ENCODE results near the gene UBA1.

The UBA1 gene

DNA sequence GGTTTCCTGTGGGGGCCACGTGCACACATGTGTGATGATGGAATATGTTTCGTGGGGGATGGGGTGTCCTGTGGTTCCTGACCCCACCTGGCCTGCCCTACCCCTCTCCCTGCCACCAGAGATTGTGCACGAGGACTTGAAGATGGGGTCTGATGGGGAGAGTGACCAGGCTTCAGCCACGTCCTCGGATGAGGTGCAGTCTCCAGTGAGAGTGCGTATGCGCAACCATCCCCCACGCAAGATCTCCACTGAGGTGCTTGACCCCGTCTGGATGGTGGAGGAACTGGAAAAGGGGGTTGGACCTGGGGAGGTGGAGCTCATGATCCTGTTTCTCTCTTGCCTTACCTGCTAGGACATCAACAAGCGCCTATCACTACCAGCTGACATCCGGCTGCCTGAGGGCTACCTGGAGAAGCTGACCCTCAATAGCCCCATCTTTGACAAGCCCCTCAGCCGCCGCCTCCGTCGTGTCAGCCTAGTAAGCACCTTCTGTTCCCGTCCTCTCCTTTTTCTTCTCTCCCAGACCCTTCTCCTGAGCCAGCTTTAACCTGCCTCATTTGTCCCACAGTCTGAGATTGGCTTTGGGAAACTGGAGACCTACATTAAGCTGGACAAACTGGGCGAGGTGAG is 30.8 kb downstream of the UBA1 start:
- H3K9me3 Mint-ChIP-seq = no peaks in the 10 kb centered on the region
- H3K27ac Mint-ChIP-seq = no peak overlapping the region
- H3K27me3 Mint-ChIP-seq = no peaks in the 10 kb centered on the region
- ATAC-seq = no peak
- no peak overlapping the region for H3K4me3 Mint-ChIP-seq
- H3K36me3 Mint-ChIP-seq = peaks cover 46% of the 10 kb centered on the region
- peaks cover 26% of the 10 kb centered on the region for H3K4me1 Mint-ChIP-seq

DNA sequence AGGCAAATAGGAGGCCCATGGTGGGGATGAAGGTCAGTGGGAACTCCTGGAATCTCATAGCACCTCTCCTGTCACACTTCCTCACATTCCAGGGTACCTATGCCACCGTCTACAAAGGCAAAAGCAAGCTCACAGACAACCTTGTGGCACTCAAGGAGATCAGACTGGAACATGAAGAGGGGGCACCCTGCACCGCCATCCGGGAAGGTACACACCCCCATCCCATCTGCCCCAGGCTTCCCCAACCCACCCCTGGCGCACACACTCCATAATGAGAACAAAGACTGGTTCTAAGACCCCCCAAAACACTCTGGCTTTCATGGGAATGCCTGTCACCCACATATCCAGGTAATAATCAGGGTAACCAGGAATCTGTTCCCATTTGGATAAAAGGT is 31.3 kb downstream of the UBA1 start:
- H3K36me3 Mint-ChIP-seq = peaks cover 51% of the 10 kb centered on the region

DNA sequence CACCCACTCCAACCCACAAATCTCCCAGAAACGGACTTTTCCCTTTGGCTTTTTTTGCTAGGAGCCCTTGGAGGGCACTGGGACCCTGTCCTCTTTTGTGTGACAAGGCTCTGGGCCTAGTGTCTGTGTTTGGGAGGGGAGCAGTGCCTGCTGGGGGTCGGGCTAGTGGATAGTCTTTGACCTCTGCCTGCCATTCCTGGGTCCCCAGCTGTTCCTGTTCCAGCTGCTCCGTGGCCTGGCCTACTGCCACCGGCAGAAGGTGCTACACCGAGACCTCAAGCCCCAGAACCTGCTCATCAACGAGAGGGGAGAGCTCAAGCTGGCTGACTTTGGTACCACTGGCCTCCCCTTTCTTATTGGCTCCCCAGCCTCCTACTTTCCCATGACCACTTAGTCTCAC is 32.4 kb downstream of the UBA1 start:
- no peak for ATAC-seq
- Mint-ChIP-seq H3K4me1 (peaks cover 10% of the 10 kb centered on the region), H3K27ac (no peak overlapping the region), H3K27me3 (no peaks in the 10 kb centered on the region), H3K36me3 (peaks cover 55% of the 10 kb centered on the region), H3K9me3 (no peaks in the 10 kb centered on the region), H3K4me3 (no peak overlapping the region)

More for the DNA sequence above, 31.3 kb downstream of the UBA1 start:
- ATAC-seq = no peak
- Mint-ChIP-seq H3K4me1 (peaks cover 21% of the 10 kb centered on the region), H3K27me3 (no peaks in the 10 kb centered on the region), H3K27ac (no peak overlapping the region), H3K4me3 (no peak overlapping the region), H3K9me3 (no peaks in the 10 kb centered on the region)

DNA sequence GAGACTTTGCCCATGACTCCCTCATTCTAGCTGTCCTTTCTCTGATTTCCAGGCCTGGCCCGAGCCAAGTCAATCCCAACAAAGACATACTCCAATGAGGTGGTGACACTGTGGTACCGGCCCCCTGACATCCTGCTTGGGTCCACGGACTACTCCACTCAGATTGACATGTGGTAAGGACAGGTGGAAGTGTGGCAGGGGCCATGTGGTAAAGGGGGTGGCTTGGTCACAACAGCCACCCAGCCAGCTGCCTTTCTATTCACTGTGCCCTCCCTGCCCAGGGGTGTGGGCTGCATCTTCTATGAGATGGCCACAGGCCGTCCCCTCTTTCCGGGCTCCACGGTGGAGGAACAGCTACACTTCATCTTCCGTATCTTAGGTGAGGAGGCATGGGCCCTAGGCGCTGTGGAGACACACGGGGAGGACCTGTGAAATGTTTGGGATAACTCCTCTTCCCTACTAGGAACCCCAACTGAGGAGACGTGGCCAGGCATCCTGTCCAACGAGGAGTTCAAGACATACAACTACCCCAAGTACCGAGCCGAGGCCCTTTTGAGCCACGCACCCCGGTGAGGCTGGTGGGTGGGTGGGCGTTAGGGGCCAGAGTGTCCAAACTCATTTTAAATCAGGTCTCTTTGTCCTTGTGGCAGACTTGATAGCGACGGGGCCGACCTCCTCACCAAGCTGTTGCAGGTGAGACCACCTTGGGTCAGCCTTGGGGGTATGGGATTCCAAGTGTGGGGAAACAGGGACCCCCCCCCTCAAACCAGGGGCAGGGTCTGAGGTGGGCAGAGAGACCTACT is 33.1 kb downstream of the UBA1 start:
- H3K4me3 Mint-ChIP-seq = no peak overlapping the region
- peaks cover 55% of the 10 kb centered on the region for H3K36me3 Mint-ChIP-seq
- ATAC-seq = no peak
- peaks cover 5% of the 10 kb centered on the region for H3K4me1 Mint-ChIP-seq
- H3K27ac Mint-ChIP-seq = no peak overlapping the region
- H3K27me3 Mint-ChIP-seq = no peaks in the 10 kb centered on the region
- no peaks in the 10 kb centered on the region for H3K9me3 Mint-ChIP-seq

DNA sequence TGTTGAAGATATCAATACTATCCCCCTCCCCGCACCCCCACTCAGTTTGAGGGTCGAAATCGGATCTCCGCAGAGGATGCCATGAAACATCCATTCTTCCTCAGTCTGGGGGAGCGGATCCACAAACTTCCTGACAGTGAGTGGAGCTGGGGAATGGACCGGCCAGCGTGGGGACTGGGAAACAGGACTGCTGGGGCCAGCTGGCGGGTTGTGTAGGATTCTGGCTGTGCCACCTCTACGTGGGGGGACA is 33.6 kb downstream of the UBA1 start:
- no peak overlapping the region for H3K4me3 Mint-ChIP-seq
- H3K36me3 Mint-ChIP-seq = peaks cover 52% of the 10 kb centered on the region
- H3K4me1 Mint-ChIP-seq = peaks cover under 1% of the 10 kb centered on the region
- ATAC-seq = no peak
- no peaks in the 10 kb centered on the region for H3K27me3 Mint-ChIP-seq
- H3K27ac Mint-ChIP-seq = no peak overlapping the region
- no peaks in the 10 kb centered on the region for H3K9me3 Mint-ChIP-seq

DNA sequence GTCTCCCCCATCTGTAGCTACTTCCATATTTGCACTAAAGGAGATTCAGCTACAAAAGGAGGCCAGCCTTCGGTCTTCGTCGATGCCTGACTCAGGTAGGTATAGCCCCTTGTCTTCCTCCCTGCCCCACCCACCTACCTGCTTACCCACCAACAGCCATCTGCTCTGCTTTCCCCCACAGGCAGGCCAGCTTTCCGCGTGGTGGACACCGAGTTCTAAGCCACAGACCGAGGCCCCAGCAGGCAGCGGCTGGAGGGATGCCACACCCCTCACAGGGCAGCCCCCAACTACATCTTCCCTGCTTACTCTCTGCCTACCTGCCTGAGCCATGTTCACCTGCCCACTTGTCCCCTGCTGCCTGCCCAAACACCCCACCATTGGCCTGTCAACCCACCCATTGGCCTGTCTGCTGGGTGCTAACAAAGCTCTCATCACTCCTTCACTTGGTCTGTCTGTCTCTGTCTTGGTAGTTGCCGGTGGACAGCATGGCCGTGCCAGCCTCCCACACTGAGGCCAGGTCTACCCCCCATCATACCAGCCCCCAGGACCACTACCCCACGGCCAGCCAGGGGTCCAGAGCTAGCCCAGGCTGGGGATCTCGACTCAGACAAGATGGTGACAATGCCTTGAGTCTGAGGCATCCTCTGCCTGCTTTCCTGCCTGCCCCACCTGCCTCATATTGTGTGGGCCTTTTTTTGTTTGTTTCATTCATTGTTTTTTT is 35.1 kb downstream of the UBA1 start:
- no peak overlapping the region for H3K4me3 Mint-ChIP-seq
- H3K27ac Mint-ChIP-seq = no peak overlapping the region
- peaks cover 44% of the 10 kb centered on the region for H3K36me3 Mint-ChIP-seq

DNA sequence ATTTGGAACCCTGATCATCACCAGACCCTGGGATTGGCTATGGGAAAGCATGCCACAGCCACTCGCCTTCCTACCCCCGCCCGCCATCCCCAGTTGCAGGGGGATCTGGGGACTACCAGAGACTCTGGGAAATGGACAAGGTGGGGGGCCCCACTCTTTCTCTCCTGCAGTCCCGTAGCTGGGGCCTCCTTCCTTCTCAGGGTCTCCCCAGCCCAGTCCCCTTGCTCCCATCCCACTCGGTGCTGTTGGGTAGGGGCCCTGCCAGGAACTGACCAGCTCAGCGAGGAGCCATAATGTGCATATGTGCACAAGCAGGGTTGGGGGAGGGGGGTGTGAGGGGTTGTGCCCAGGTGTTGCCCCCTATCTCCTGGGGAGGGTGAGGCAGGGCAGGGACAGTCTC is 35.8 kb downstream of the UBA1 start:
- H3K27ac Mint-ChIP-seq = no peak overlapping the region
- H3K27me3 Mint-ChIP-seq = no peaks in the 10 kb centered on the region
- no peaks in the 10 kb centered on the region for H3K4me1 Mint-ChIP-seq
- H3K4me3 Mint-ChIP-seq = no peak overlapping the region
- no peaks in the 10 kb centered on the region for H3K9me3 Mint-ChIP-seq
- no peak for ATAC-seq
- peaks cover 39% of the 10 kb centered on the region for H3K36me3 Mint-ChIP-seq

More for the DNA sequence above, 35.1 kb downstream of the UBA1 start:
- H3K4me1 Mint-ChIP-seq = no peaks in the 10 kb centered on the region
- no peaks in the 10 kb centered on the region for H3K9me3 Mint-ChIP-seq
- no peaks in the 10 kb centered on the region for H3K27me3 Mint-ChIP-seq
- ATAC-seq = no peak

DNA sequence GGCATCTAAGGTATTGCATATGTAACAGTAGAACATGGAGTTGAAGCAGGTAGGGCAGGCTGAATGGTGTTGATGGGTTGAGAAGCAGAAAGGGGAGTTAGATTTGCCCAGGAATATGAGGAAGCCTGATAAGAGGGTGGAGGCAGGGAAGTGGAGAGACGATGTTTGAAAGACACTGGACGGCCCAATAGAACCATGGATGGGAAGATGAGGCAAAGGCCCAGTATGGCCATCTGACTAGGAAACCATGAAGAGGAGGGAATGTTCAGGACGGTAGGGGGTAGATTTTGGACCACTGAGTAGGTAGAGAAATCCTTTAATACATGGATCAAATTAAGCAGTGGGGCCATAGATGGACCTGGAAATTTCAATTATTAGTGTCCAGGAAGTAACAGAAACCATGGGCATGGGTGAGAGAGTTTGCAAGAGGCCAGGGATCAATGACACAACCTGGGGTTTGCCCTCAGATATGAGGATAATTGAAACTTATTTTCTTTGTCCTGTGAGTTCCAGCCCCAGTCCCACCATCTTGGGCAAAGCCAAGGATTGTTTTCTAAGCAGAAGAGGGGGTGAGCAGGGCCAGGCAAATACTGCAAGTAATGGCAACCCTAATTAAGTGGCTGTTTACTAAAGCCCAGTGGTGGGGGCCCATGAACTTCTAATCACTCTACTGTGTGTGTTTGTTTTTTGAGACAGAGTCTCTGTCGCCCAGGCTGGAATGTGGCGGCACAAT is 36.7 kb downstream of the UBA1 start:
- Mint-ChIP-seq H3K4me1 (peaks cover 2% of the 10 kb centered on the region), H3K27ac (no peak overlapping the region), H3K9me3 (no peaks in the 10 kb centered on the region), H3K4me3 (no peak overlapping the region), H3K36me3 (peaks cover 41% of the 10 kb centered on the region), H3K27me3 (no peaks in the 10 kb centered on the region)
- no peak for ATAC-seq

DNA sequence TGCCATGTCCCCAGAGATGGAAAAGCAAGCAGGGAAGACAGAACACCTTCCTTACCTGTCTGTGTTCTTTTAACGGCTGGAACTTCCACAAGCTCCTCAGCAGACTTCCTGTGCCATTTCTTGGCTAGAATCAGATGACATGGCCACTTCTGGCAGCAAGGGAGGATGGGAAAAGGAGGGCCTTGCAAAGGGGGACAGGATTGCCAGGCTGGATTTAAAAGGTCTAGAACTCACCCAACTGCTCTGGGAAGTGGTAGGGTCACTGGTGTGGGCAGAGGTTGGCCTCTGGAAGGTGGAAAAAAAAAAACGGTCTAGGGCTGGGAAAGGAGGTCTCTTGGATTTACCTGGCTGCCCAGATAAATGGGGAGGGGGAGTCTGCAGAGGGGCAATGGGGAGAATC is 37.5 kb downstream of the UBA1 start:
- Mint-ChIP-seq H3K4me3 (peak overlapping the region; percentile 18), H3K4me1 (peaks cover 8% of the 10 kb centered on the region), H3K9me3 (no peaks in the 10 kb centered on the region), H3K36me3 (peaks cover 39% of the 10 kb centered on the region), H3K27ac (peak overlapping the region; percentile 99), H3K27me3 (no peaks in the 10 kb centered on the region)
- no peak for ATAC-seq

DNA sequence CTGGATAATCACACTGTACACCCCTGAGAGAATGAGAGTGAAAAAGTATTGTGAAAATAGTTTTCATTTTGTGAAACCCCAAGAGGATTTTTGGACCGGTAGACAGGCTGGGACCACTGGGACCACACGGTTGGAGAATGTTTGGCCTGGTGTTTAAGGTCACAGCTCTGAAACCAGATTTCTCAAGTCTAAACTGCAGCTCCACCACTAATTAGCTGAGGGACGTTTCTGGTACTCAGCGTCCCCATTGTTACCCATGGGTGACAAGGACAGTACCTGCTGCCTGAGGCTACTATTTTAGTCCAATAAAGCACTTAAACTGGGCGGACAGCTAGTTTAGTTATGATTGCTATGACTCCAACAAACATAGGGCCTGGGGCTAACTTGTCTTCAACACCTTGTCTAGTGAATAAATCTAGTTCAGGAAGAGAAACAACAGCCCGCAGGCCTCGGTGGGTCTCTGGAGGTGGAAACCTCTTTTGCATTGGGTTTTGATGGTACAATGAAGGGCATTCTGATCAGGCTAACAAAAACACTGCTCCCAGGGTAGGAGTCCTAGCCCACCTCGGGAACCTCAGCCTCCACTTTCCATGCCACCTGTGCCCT is 38.7 kb downstream of the UBA1 start:
- peak overlapping the region; percentile 89 for H3K4me3 Mint-ChIP-seq
- no peaks in the 10 kb centered on the region for H3K27me3 Mint-ChIP-seq
- no peak for ATAC-seq
- H3K36me3 Mint-ChIP-seq = peaks cover 30% of the 10 kb centered on the region
- peak overlapping the region; percentile 99 for H3K27ac Mint-ChIP-seq
- no peaks in the 10 kb centered on the region for H3K9me3 Mint-ChIP-seq
- H3K4me1 Mint-ChIP-seq = peaks cover 8% of the 10 kb centered on the region

DNA sequence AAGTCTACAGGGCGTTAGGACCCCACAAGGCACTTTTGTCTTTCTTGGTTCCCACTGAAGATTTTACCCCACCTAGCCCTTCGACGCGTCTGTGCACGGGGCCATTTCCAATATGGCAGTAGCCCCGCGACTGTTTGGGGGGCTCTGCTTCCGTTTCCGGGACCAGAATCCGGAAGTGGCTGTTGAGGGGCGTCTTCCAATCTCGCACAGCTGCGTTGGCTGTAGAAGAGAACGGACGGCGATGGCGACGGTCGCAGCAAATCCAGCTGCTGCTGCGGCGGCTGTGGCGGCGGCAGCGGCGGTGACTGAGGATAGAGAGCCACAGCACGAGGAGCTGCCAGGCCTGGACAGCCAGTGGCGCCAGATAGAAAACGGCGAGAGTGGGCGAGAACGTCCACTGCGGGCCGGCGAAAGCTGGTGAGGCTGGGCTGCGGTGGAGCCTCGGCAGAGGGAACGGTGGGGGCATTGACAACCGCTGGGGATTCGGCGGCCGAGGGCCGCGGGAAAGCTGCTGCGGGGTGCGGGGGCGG is 39.2 kb downstream of the UBA1 start, which contains the start of gene USP11:
TSS of gene USP11 (plus strand) at position 207 of the 530 bp plus-strand sequence. CDS start at position 242, 35 bp downstream.
- peak within 1 kb of the TSS; percentile 99 for H3K27ac Mint-ChIP-seq
- H3K27me3 Mint-ChIP-seq = no peaks in the 10 kb centered on the region

DNA sequence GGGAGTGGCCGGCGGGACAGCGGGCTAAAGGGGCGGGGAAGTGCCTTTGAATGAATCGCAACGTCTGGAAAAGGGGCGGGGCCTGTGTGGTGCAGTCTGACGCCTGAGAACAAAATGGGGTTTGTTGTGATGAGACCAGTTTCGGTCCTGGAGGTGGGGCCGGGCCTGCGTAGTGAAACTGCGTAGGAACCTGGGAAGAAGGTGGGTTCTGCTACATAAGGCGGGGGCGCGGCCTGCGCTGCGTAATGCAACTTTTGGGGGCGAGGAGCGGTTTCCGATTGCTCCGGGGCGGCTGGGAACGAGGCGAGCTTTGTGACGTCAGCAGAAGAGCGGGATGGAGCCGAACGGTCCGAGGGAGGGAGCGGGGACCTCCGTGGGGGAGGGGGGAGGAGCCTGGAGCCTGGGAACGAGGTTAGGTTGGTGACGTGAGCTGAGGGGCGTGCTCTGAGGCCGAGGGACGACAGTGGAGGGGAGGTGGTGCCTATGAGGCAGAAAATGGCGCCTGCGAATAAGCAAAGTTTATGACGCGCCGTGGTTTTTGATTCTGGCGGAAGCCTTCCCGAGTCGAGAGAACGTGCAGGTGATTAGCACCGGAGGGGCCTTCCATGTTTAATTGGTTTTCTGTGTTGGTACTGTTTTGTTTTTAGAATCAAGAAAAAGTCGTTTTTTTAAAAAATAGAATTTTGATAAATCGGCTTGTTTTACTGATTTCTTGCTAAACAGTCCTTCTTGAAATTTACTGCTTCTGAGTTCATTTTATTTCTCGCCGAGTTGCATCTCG is 39.9 kb downstream of the UBA1 start:
- peaks cover 24% of the 10 kb centered on the region for H3K36me3 Mint-ChIP-seq
- ATAC-seq = peak; percentile 94
- peaks cover 8% of the 10 kb centered on the region for H3K4me1 Mint-ChIP-seq
- H3K27me3 Mint-ChIP-seq = no peaks in the 10 kb centered on the region
- peak overlapping the region; percentile 99 for H3K27ac Mint-ChIP-seq
- no peaks in the 10 kb centered on the region for H3K9me3 Mint-ChIP-seq
- peak overlapping the region; percentile 89 for H3K4me3 Mint-ChIP-seq

More for the DNA sequence above, 39.2 kb downstream of the UBA1 start, which contains the start of gene USP11:
- peak; percentile 57 for ATAC-seq
- Mint-ChIP-seq H3K9me3 (no peaks in the 10 kb centered on the region), H3K4me1 (peaks cover 8% of the 10 kb centered on the region), H3K4me3 (peak within 1 kb of the TSS; percentile 89), H3K36me3 (peaks cover 30% of the 10 kb centered on the region)

DNA sequence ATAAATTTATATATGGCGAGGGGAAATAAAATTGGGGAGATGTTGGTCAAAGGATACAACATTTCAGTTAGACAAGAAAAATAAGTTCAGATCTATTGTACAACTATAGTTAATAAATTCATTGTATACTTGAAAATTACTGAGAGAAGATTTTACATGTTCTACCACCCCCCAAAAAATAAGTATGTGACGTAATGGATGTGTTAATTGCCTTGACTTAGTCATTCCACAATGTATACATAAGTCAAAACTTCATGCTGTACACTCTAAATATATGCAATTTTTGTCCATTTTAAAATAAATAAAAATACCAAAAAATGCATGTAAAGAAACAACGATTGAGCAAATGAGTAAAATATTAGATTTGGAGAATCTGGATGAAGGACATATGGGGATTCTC is 41.0 kb downstream of the UBA1 start:
- ATAC-seq = no peak
- Mint-ChIP-seq H3K4me3 (no peak overlapping the region), H3K27ac (peak overlapping the region; percentile 99), H3K27me3 (no peaks in the 10 kb centered on the region), H3K4me1 (peaks cover 8% of the 10 kb centered on the region), H3K9me3 (no peaks in the 10 kb centered on the region), H3K36me3 (peaks cover 14% of the 10 kb centered on the region)

DNA sequence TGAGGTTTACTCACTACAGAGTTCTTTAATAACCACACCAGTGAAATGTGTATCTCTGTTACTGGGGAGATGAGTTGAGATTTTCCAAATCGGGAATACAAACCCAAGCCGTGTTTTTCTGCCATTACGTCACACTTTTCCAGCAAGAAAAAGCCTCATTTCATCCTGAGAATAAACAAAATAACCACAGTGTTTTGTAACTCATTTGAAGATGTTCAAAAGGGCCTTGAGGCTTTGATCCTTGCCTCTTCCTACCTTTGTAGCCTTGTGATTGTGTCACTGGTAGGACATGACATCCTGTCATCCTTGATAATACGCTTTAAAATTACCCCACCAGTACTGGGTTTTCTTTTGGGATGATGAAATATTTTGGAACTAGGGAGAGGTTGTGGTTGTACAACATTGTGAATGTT is 42.1 kb downstream of the UBA1 start:
- Mint-ChIP-seq H3K27me3 (no peaks in the 10 kb centered on the region), H3K27ac (peak overlapping the region; percentile 47), H3K4me1 (peaks cover 8% of the 10 kb centered on the region), H3K9me3 (no peaks in the 10 kb centered on the region), H3K4me3 (no peak overlapping the region), H3K36me3 (peaks cover 6% of the 10 kb centered on the region)
- no peak for ATAC-seq

Data from stimulated activated memory B cell treated with anti-CD40 and anti-IgM and Interleukin-4, amounts not matched to agents 10 μg/mL and 1 μg/mL and 100 μg/mL, for 72 hours (primary cell).